Activated naive CD8-positive, alpha-beta T cell treated with anti-CD3 and anti-CD28 coated beads, Interleukin-2, amount 50 U/mL, for 24 hours (primary cell): ENCODE data around the gene TRAPPC2L.
"Not testable (repeated sequence)": the region's sequence is repeated elsewhere in the genome, so short reads cannot be mapped to it uniquely, and the experiment has no call there.

ENCODE experiments used
- ATAC-seq: fragments of 150-1000 bp; cut with Tn5 transposase; one replicate; pipeline ENCODE4 v1.10.0; 2021
- DNase-seq: peaks from one replicate; pipeline ENCODE4 v3.0.0; 2021
- H3K27ac Mint-ChIP-seq: one replicate; pipeline ENCODE4 v1.8.0; 2021; ENCODE audit warnings: mild to moderate bottlenecking, mixed read lengths
- H3K27me3 Mint-ChIP-seq: one replicate; pipeline ENCODE4 v1.8.0; 2021; ENCODE audit warnings: mixed read lengths
- H3K36me3 Mint-ChIP-seq: one replicate; pipeline ENCODE4 v1.8.0; 2021; ENCODE audit warnings: low read depth, mixed read lengths
- H3K4me1 Mint-ChIP-seq: one replicate; pipeline ENCODE4 v1.8.0; 2021; ENCODE audit warnings: mixed read lengths
- H3K4me3 Mint-ChIP-seq: one replicate; pipeline ENCODE4 v1.8.0; 2021; ENCODE audit warnings: mild to moderate bottlenecking, moderate library complexity, mixed read lengths
- H3K9me3 Mint-ChIP-seq: one replicate; pipeline ENCODE4 v1.8.0; 2021; ENCODE audit warnings: mixed read lengths

The TRAPPC2L gene

DNA sequence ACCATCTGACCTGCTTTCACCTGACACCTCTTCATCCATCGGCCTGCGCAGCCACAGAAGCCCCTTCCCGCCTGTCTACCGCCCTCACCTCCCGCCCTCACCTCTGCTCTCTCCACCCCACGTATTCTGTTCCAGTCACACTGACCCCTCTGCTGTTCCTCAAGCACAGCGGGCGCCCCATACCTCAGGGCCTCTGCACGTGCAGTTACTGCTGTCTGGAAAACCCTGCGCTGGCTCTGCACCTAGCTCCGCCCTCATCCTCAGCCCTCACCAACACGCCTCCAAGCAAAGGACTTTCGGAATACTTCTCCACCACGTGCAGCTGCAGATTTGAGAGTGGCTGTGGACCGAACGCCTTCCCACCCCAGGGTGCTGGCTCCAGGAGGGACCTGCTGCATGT, 34.2 kb downstream of the TRAPPC2L start:
- Mint-ChIP-seq H3K27ac (no peak overlapping the region), H3K9me3 (no peaks in the 10 kb centered on the region), H3K36me3 (no peaks in the 10 kb centered on the region), H3K4me3 (no peak overlapping the region), H3K27me3 (no peaks in the 10 kb centered on the region), H3K4me1 (no peaks in the 10 kb centered on the region)
- no peak for ATAC-seq
- DNase-seq: no peak

GRCh38 chr16:88892065-88892464, 35.1 kb downstream of the TRAPPC2L start:
- DNase-seq (no peak), ATAC-seq (no peak)
- H3K4me1 Mint-ChIP-seq: no peaks in the 10 kb centered on the region
- no peaks in the 10 kb centered on the region for H3K27me3 Mint-ChIP-seq
- H3K9me3 Mint-ChIP-seq: no peaks in the 10 kb centered on the region
- H3K36me3 Mint-ChIP-seq: no peaks in the 10 kb centered on the region
- no peak overlapping the region for H3K4me3 Mint-ChIP-seq
- no peak overlapping the region for H3K27ac Mint-ChIP-seq

- no peak for DNase-seq
- Mint-ChIP-seq H3K36me3 (no peaks in the 10 kb centered on the region), H3K4me1 (no peaks in the 10 kb centered on the region), H3K9me3 (no peaks in the 10 kb centered on the region), H3K27ac (no peak overlapping the region), H3K27me3 (no peaks in the 10 kb centered on the region), H3K4me3 (no peak overlapping the region)
- no peak for ATAC-seq
These were observed 36.4 kb downstream of the TRAPPC2L start for GRCh38 chr16:88893127-88893968.

- H3K27ac Mint-ChIP-seq, H3K4me3 Mint-ChIP-seq, ATAC-seq, H3K36me3 Mint-ChIP-seq, H3K9me3 Mint-ChIP-seq, DNase-seq, H3K4me1 Mint-ChIP-seq, H3K27me3 Mint-ChIP-seq: not testable (repeated sequence)
These were observed 37.3 kb downstream of the TRAPPC2L start for GRCh38 chr16:88894266-88894665.

DNA sequence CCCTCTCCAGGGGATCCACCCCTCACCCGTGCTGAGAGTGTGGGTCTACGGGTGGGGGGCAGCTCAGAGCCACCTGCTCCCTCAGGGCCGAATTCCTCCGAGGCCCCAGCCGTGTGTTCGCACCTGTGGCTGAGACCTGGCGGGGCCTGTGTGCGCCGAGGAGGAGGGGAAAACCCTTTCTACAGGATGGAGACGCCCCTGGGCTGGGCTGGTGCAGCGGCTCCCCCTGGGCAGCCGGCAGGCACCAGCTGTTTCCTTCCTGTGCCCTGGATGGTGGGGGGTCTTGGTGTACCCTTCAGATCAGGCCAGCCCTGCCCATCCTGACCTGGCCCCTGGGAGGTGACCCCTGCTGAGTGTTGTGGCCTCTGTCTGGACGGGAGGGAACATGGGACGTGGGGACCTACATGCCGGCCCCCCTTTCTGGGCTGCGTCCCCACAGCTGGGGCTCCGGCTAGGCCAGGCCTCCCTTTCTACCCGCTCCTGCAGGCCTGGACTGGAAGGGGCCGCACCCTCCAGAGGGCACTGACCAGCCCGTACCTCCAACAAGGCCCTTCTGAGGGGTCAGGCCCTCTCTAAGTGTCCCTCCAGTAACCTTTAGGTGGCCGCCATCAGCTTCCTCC, 37.9 kb downstream of the TRAPPC2L start:
- Mint-ChIP-seq H3K27ac (no peak overlapping the region), H3K9me3 (no peaks in the 10 kb centered on the region), H3K4me3 (no peak overlapping the region), H3K4me1 (no peaks in the 10 kb centered on the region), H3K36me3 (no peaks in the 10 kb centered on the region), H3K27me3 (no peaks in the 10 kb centered on the region)
- DNase-seq (no peak), ATAC-seq (no peak)

GRCh38 chr16:88895335-88895734, 38.4 kb downstream of the TRAPPC2L start:
- no peak for ATAC-seq
- no peak overlapping the region for H3K27ac Mint-ChIP-seq
- H3K4me3 Mint-ChIP-seq: no peak overlapping the region
- H3K36me3 Mint-ChIP-seq: no peaks in the 10 kb centered on the region
- H3K4me1 Mint-ChIP-seq: no peaks in the 10 kb centered on the region
- no peaks in the 10 kb centered on the region for H3K27me3 Mint-ChIP-seq
- DNase-seq: no peak
- H3K9me3 Mint-ChIP-seq: no peaks in the 10 kb centered on the region

DNA sequence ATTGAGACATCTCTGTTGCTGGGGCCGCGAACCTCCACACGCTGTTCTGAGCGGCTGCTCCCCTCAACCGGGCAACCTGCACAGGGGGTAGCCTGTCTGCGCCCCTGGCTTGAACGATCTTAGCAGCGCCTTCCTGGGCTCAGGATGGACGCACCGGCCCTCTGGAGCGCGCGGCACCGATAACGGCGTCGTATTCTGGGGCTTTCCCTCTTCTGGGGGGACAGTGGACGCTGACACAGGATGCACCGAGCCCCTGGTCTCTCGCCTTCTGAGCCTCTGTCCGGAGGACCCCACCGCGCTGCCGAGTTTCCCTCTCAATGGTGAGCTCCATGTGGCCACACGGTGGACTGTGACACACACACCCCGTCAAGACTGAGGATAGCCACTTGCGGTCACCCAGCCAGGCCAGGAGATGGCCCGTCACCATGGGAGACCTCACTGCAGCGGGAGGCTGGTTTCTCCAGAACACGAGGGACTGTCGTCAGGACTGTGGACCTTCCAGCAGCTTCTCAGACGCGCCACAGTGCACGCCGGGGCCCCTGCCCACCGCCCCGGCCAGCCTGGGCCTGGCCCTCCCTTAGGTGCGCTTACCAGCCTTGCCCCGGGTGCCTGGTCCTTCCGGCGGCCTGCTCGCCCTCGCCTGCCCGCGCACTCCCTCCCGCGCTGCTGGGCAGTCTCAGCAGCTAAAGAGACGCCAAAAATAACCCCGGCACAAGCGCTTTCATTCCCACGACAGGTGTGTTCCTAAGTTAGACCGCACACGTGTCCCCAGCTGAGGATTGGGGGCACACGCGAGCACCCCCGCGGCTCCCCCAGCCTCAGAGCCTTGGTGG, 39.5 kb downstream of the TRAPPC2L start:
- Mint-ChIP-seq H3K27me3 (no peaks in the 10 kb centered on the region), H3K27ac (no peak overlapping the region), H3K4me1 (no peaks in the 10 kb centered on the region), H3K4me3 (no peak overlapping the region), H3K36me3 (no peaks in the 10 kb centered on the region), H3K9me3 (no peaks in the 10 kb centered on the region)
- DNase-seq (no peak), ATAC-seq (no peak)

DNA sequence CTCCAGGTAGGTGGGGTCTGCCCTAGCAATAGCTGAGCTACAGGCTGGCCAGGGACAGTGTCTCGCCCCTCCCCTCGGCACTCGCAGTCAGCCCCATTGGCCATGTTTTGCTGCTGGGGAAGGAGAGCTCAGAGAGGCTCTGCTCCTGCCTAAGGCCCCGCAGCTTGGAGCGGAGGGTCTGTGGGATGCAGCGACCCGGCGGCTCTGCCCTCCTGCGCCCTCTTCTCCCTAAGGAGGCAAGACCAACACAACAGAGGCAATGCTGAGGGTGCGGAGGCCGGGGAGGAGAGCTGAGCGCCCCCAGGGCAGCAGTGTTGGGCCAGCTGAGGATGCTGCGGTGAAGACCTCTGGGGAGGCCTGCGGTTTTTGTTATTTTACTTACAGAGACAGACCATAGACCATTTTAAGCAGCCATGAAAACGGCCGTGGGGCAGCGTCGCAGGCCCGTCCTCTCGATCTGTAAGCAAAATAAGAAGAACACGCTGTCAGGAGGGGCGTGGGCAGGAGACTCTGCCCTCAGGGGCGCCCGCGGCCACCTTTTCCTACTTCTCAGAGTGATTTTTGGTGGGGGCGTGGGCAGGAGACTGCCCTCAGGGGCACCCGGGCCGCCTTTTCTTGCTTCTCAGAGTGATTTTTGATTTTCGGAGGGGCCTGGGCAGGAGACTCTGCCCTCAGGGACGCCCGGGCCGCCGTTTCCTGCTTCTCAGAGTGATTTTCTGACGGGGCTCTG, 40.9 kb downstream of the TRAPPC2L start:
- no peak for ATAC-seq
- Mint-ChIP-seq H3K9me3 (no peaks in the 10 kb centered on the region), H3K27ac (no peak overlapping the region), H3K4me1 (no peaks in the 10 kb centered on the region), H3K27me3 (no peaks in the 10 kb centered on the region), H3K4me3 (no peak overlapping the region), H3K36me3 (no peaks in the 10 kb centered on the region)
- DNase-seq: no peak

DNA sequence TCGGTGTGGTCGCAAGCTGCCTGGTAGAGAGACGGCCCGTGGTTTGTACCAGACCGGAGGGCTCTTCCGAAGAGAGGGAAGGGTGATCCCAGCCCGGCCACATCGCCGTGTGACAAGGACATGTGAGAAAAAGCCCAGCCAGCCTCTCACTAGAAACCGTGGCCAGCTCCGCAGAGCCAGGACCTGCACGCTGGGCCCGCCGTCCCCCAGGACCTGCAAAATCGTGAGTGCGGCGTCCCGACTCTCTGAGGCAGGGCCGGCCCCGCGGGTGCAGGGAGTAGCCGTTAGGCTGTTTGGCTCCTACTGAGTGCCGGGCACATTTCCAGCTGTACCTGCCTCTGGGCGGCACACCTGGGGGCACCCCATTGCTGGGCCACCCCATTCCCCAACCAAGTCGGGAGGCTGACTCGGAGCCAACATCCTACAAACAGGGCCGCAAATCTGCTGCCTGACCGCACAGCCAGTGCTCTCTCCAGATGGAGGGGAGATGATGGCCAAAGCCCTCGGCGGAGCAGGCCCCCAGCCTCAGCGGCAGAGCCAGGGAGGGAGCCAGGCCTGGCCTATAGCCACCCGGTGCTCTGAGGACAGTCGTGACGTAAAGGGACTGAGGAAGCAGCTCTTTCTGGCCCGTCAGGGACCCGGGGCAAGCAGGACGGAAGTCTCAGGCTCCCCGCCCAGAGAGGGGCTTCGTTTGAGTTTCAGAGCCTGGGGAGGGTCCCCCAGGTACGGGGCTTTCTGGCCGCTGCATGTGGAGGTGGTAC, 43.2 kb downstream of the TRAPPC2L start:
- Mint-ChIP-seq H3K27ac (no peak overlapping the region), H3K4me3 (no peak overlapping the region), H3K4me1 (no peaks in the 10 kb centered on the region), H3K36me3 (no peaks in the 10 kb centered on the region), H3K9me3 (no peaks in the 10 kb centered on the region), H3K27me3 (no peaks in the 10 kb centered on the region)
- DNase-seq: no peak
- ATAC-seq: no peak

- Mint-ChIP-seq H3K27ac (no peak overlapping the region), H3K9me3 (no peaks in the 10 kb centered on the region), H3K27me3 (no peaks in the 10 kb centered on the region), H3K36me3 (no peaks in the 10 kb centered on the region), H3K4me3 (no peak overlapping the region), H3K4me1 (no peaks in the 10 kb centered on the region)
- ATAC-seq (no peak), DNase-seq (no peak)
These were observed 43.7 kb downstream of the TRAPPC2L start for GRCh38 chr16:88900662-88901052.

GRCh38 chr16:88901718-88902337, 44.9 kb downstream of the TRAPPC2L start:
- no peak for DNase-seq
- H3K9me3 Mint-ChIP-seq: no peaks in the 10 kb centered on the region
- no peak for ATAC-seq
- no peaks in the 10 kb centered on the region for H3K36me3 Mint-ChIP-seq
- H3K27ac Mint-ChIP-seq: no peak overlapping the region
- no peaks in the 10 kb centered on the region for H3K4me1 Mint-ChIP-seq
- H3K27me3 Mint-ChIP-seq: no peaks in the 10 kb centered on the region
- no peak overlapping the region for H3K4me3 Mint-ChIP-seq

DNA sequence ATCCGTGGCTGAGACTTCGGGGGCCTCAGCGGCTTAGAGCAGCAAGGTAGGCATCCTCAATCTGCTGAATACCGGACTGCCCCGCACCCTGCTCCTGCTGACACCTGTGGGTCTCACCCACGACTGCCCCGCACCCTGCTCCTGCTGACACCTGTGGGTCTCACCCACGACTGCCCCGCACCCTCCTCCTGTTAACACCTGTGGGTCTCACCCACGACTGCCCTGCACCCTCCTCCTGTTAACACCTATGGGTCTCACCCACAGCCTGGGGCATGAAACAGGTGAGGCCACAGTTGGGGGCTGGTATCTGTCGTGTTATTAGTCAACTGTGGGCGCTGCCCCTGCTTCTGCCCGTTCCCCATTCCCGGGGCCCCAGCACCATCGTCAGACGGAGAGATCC, 45.8 kb downstream of the TRAPPC2L start:
- DNase-seq (no peak), ATAC-seq (no peak)
- H3K36me3 Mint-ChIP-seq: no peaks in the 10 kb centered on the region
- H3K4me1 Mint-ChIP-seq: no peaks in the 10 kb centered on the region
- no peaks in the 10 kb centered on the region for H3K9me3 Mint-ChIP-seq
- no peak overlapping the region for H3K27ac Mint-ChIP-seq
- H3K27me3 Mint-ChIP-seq: no peaks in the 10 kb centered on the region
- H3K4me3 Mint-ChIP-seq: no peak overlapping the region

- Mint-ChIP-seq H3K4me3 (no peak overlapping the region), H3K27ac (no peak overlapping the region), H3K36me3 (no peaks in the 10 kb centered on the region), H3K27me3 (no peaks in the 10 kb centered on the region), H3K9me3 (no peaks in the 10 kb centered on the region), H3K4me1 (no peaks in the 10 kb centered on the region)
- no peak for DNase-seq
- no peak for ATAC-seq
These were observed 46.3 kb downstream of the TRAPPC2L start for GRCh38 chr16:88903267-88903666.
